ENCODE measurements around the gene DEFB125.

DEFB125 gene

DNA sequence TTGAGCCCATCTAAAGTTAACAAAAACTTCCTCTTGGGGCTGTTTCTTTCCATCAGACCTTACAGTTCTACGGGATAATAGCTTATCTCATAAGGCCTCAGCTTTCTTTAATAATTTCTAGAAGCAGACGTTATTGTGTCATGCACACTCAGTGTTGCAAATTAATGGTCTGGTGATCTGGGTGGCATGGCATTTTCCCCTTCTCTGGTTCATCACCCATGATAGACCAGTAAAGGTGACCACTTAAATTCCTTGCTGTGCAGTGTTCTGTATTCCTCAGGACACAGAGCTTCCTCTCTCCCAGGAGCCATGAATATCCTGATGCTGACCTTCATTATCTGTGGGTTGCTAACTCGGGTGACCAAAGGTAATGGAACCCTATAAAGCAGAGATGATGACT is at the start of gene DEFB125:
Gene DEFB125 (plus strand): TSS at position 272 of the 400 bp plus-strand sequence. CDS start 38 bp downstream, at position 310.
- Mint-ChIP-seq H3K36me3 (ENCODE audit: insufficient read depth) (no peaks in the 10 kb centered on the region), H3K9me3 (no peaks in the 10 kb centered on the region), H3K27me3 (peaks cover 76% of the 10 kb centered on the region), H3K4me1 (no peaks in the 10 kb centered on the region), H3K27ac (ENCODE audit: low read depth) (no peak within 1 kb of the TSS), H3K4me3 (no peak within 1 kb of the TSS)
- ATAC-seq (replicated peaks; ENCODE audit: extremely low read depth, poor library complexity, severe bottlenecking) (no peak), DNase-seq (ENCODE audit: low spot score in 2 of 2) (no peak)

GRCh38 chr20:60035-60918 is 27.2 kb upstream of the DEFB125 start:
- H3K27me3 Mint-ChIP-seq = no peaks in the 10 kb centered on the region
- H3K9me3 Mint-ChIP-seq = no peaks in the 10 kb centered on the region
- H3K4me1 Mint-ChIP-seq = no peaks in the 10 kb centered on the region
- no peak overlapping the region for H3K4me3 Mint-ChIP-seq
- no peak overlapping the region for H3K27ac Mint-ChIP-seq (ENCODE audit: low read depth)
- DNase-seq (ENCODE audit: low spot score in 2 of 2) = no peak
- no peaks in the 10 kb centered on the region for H3K36me3 Mint-ChIP-seq (ENCODE audit: insufficient read depth)
- no peak for ATAC-seq (replicated peaks; ENCODE audit: extremely low read depth, poor library complexity, severe bottlenecking)

GRCh38 chr20:61230-61629 is 26.2 kb upstream of the DEFB125 start:
- DNase-seq (ENCODE audit: low spot score in 2 of 2) (no peak), ATAC-seq (replicated peaks; ENCODE audit: extremely low read depth, poor library complexity, severe bottlenecking) (no peak)
- Mint-ChIP-seq H3K36me3 (ENCODE audit: insufficient read depth) (no peaks in the 10 kb centered on the region), H3K27me3 (no peaks in the 10 kb centered on the region), H3K4me3 (no peak overlapping the region), H3K27ac (ENCODE audit: low read depth) (no peak overlapping the region), H3K9me3 (no peaks in the 10 kb centered on the region), H3K4me1 (no peaks in the 10 kb centered on the region)

DNA sequence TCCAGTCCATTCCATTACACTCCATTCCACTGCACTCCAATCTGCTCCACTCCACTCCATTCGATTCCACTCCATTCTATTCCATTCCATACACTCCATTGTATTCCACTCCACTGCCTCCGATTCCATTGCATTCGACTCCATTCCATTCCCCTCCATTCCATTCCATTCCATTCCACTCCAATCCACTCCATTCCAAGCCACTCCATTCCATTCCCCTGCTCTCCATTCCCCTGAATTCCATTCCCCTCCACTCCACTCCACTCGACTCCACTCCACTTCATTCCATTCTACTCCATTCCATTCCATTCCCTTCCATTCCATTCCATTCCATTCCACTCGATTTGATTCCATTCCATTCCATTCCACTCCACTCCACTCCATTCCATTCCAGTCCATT is 25.7 kb upstream of the DEFB125 start:
- ATAC-seq (replicated peaks; ENCODE audit: extremely low read depth, poor library complexity, severe bottlenecking) (no peak), DNase-seq (ENCODE audit: low spot score in 2 of 2) (no peak)
- Mint-ChIP-seq H3K4me1 (no peaks in the 10 kb centered on the region), H3K27ac (ENCODE audit: low read depth) (no peak overlapping the region), H3K4me3 (no peak overlapping the region), H3K27me3 (no peaks in the 10 kb centered on the region), H3K9me3 (no peaks in the 10 kb centered on the region), H3K36me3 (ENCODE audit: insufficient read depth) (no peaks in the 10 kb centered on the region)

GRCh38 chr20:62487-62886 is 25.0 kb upstream of the DEFB125 start:
- Mint-ChIP-seq H3K4me3 (no peak overlapping the region), H3K27ac (ENCODE audit: low read depth) (no peak overlapping the region), H3K36me3 (ENCODE audit: insufficient read depth) (no peaks in the 10 kb centered on the region), H3K27me3 (no peaks in the 10 kb centered on the region), H3K9me3 (no peaks in the 10 kb centered on the region), H3K4me1 (no peaks in the 10 kb centered on the region)
- ATAC-seq (replicated peaks; ENCODE audit: extremely low read depth, poor library complexity, severe bottlenecking) (no peak), DNase-seq (ENCODE audit: low spot score in 2 of 2) (no peak)

- Mint-ChIP-seq H3K9me3 (no peaks in the 10 kb centered on the region), H3K4me1 (no peaks in the 10 kb centered on the region), H3K27me3 (peaks cover 1% of the 10 kb centered on the region), H3K27ac (ENCODE audit: low read depth) (no peak overlapping the region), H3K4me3 (no peak overlapping the region), H3K36me3 (ENCODE audit: insufficient read depth) (no peaks in the 10 kb centered on the region)
- ATAC-seq (replicated peaks; ENCODE audit: extremely low read depth, poor library complexity, severe bottlenecking) (no peak), DNase-seq (ENCODE audit: low spot score in 2 of 2) (no peak)
Measured at GRCh38 chr20:64026-64603, 23.4 kb upstream of the DEFB125 start.

GRCh38 chr20:64766-65322 is 22.6 kb upstream of the DEFB125 start:
- Mint-ChIP-seq H3K27me3 (peaks cover 9% of the 10 kb centered on the region), H3K4me1 (no peaks in the 10 kb centered on the region), H3K27ac (ENCODE audit: low read depth) (no peak overlapping the region), H3K9me3 (no peaks in the 10 kb centered on the region), H3K4me3 (no peak overlapping the region), H3K36me3 (ENCODE audit: insufficient read depth) (no peaks in the 10 kb centered on the region)
- ATAC-seq (replicated peaks; ENCODE audit: extremely low read depth, poor library complexity, severe bottlenecking) = no peak
- DNase-seq (ENCODE audit: low spot score in 2 of 2) = no peak

GRCh38 chr20:77231-77630 is 10.2 kb upstream of the DEFB125 start:
- DNase-seq (ENCODE audit: low spot score in 2 of 2) (no peak), ATAC-seq (replicated peaks; ENCODE audit: extremely low read depth, poor library complexity, severe bottlenecking) (no peak)
- Mint-ChIP-seq H3K27ac (ENCODE audit: low read depth) (no peak overlapping the region), H3K4me3 (no peak overlapping the region), H3K27me3 (peaks cover 48% of the 10 kb centered on the region), H3K36me3 (ENCODE audit: insufficient read depth) (no peaks in the 10 kb centered on the region), H3K4me1 (no peaks in the 10 kb centered on the region), H3K9me3 (peaks cover 10% of the 10 kb centered on the region)

DNA sequence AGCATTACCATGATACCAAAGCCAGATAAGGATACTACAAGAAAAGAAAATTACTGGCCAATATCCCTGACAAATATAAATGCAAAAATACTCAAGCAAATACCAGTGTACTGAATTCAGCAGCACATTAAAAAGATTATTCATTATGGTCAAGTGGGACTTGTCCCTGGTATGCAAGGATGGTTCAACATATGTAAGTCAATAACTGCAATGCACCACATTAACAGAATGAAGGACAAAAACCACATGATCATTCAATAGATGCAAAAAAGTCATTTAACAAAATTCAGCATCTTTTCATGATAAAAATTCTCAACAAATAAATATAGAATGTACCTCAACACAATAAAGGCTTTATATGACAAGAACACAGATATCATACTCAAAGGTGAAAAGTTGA is 9.1 kb upstream of the DEFB125 start:
- no peaks in the 10 kb centered on the region for H3K4me1 Mint-ChIP-seq
- no peaks in the 10 kb centered on the region for H3K36me3 Mint-ChIP-seq (ENCODE audit: insufficient read depth)
- peaks cover 10% of the 10 kb centered on the region for H3K9me3 Mint-ChIP-seq
- ATAC-seq (replicated peaks; ENCODE audit: extremely low read depth, poor library complexity, severe bottlenecking) (no peak), DNase-seq (ENCODE audit: low spot score in 2 of 2) (no peak)
- H3K4me3 Mint-ChIP-seq = no peak overlapping the region
- H3K27me3 Mint-ChIP-seq = peaks cover 42% of the 10 kb centered on the region
- peak overlapping the region; percentile 64 for H3K27ac Mint-ChIP-seq (ENCODE audit: low read depth)

- Mint-ChIP-seq H3K27me3 (peaks cover 40% of the 10 kb centered on the region), H3K4me3 (no peak overlapping the region), H3K27ac (ENCODE audit: low read depth) (no peak overlapping the region), H3K9me3 (peaks cover 10% of the 10 kb centered on the region), H3K36me3 (ENCODE audit: insufficient read depth) (no peaks in the 10 kb centered on the region), H3K4me1 (no peaks in the 10 kb centered on the region)
- ATAC-seq (replicated peaks; ENCODE audit: extremely low read depth, poor library complexity, severe bottlenecking) (no peak), DNase-seq (ENCODE audit: low spot score in 2 of 2) (no peak)
Measured at GRCh38 chr20:79565-79964, 7.9 kb upstream of the DEFB125 start.

DNA sequence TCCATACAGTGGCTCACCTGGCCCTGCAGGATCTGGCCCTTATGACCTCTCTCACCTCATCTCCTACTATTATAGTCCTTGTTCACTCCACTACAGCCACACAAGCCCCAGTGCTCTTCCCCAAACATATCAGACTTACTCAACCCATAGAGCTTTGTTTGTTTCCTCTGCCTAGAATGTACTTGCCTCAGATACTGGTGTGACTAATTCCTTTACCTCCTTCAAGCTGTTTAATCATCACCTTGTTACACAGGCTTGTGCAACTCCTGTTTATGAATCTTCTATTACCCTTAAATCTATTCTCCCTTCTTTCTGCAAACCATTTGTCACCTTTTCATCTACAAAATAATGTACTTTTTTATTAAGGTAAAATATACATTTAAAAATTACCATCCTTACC is 3.2 kb downstream of the DEFB125 start:
- Mint-ChIP-seq H3K27me3 (peaks cover 88% of the 10 kb centered on the region), H3K9me3 (peaks cover 13% of the 10 kb centered on the region), H3K4me1 (no peaks in the 10 kb centered on the region), H3K36me3 (ENCODE audit: insufficient read depth) (no peaks in the 10 kb centered on the region), H3K4me3 (no peak overlapping the region), H3K27ac (ENCODE audit: low read depth) (no peak overlapping the region)
- no peak for DNase-seq (ENCODE audit: low spot score in 2 of 2)
- ATAC-seq (replicated peaks; ENCODE audit: extremely low read depth, poor library complexity, severe bottlenecking) = no peak

DNA sequence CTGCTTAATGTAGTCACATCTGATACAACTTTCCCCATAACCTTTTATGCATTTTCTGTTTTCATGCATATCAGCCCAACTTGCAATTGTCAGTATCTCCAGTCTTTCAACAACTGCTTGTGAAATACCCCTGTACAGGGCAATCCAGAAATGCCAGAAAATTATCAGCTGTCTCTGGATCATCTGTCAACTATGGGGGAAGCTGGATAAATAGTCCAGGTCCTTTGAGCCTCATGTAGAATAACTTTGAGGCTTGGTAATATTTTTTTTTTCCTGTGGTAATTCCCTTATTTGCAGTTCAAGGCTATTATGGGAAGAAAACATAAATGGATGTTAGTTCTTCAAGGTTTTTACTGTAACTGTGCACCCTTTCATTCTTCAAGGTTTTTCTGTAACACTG is 6.2 kb downstream of the DEFB125 start:
- H3K27ac Mint-ChIP-seq (ENCODE audit: low read depth) = no peak overlapping the region
- H3K4me1 Mint-ChIP-seq = no peaks in the 10 kb centered on the region
- H3K9me3 Mint-ChIP-seq = peaks cover 16% of the 10 kb centered on the region
- no peak for ATAC-seq (replicated peaks; ENCODE audit: extremely low read depth, poor library complexity, severe bottlenecking)
- no peaks in the 10 kb centered on the region for H3K36me3 Mint-ChIP-seq (ENCODE audit: insufficient read depth)
- H3K27me3 Mint-ChIP-seq = peaks cover 88% of the 10 kb centered on the region
- no peak for DNase-seq (ENCODE audit: low spot score in 2 of 2)
- H3K4me3 Mint-ChIP-seq = no peak overlapping the region

GRCh38 chr20:95215-95614 is 7.7 kb downstream of the DEFB125 start:
- H3K9me3 Mint-ChIP-seq = peaks cover 16% of the 10 kb centered on the region
- H3K4me1 Mint-ChIP-seq = no peaks in the 10 kb centered on the region
- ATAC-seq (replicated peaks; ENCODE audit: extremely low read depth, poor library complexity, severe bottlenecking) (no peak), DNase-seq (ENCODE audit: low spot score in 2 of 2) (no peak)
- no peak overlapping the region for H3K4me3 Mint-ChIP-seq
- peaks cover 96% of the 10 kb centered on the region for H3K27me3 Mint-ChIP-seq
- H3K36me3 Mint-ChIP-seq (ENCODE audit: insufficient read depth) = no peaks in the 10 kb centered on the region
- H3K27ac Mint-ChIP-seq (ENCODE audit: low read depth) = no peak overlapping the region

Data from central memory CD8-positive, alpha-beta T cell (primary cell).